Stomach (tissue), 9 donors: ENCODE measurements around the gene FAM107B. TPM values are rescaled to one million over a fixed set of nuclear protein-coding genes. Genes with fewer than 3 reads are reported as not detected.

Experiments used
- DNase-seq, 2 donors: peaks; one replicate each; pipeline versions ENCODE4 v3.0.0 to v3.0.0-alpha.2; 2013 to 2019
- H3K27ac ChIP-seq, 5 donors: fragments of 200-600 bp in 4 of 5; sonication (generic) in 4 of 5; one replicate each; pipeline ENCODE4 v1.5.1; 2013 to 2019; ENCODE audit warnings: mild to moderate bottlenecking in 1 of 5, moderate library complexity in 1 of 5
- H3K27me3 ChIP-seq, 3 donors: fragments of 200-600 bp; sonication (generic); one replicate each; pipeline ENCODE4 v1.5.1; 2017 to 2019; ENCODE audit warnings: mixed run types in 1 of 3
- H3K36me3 ChIP-seq, 4 donors: fragments of 200-600 bp; sonication (generic); 1 replicate in 3 of 4; 2 replicates in 1 of 4; pipeline ENCODE4 v1.5.1; 2016 to 2019
- H3K4me1 ChIP-seq, 4 donors: fragments of 200-600 bp; sonication (generic); one replicate each; pipeline ENCODE4 v1.5.1; 2016 to 2019
- H3K4me3 ChIP-seq, 4 donors: fragments of 200-600 bp; sonication (generic) in 3 of 4; one replicate each; pipeline ENCODE4 v1.5.1; 2016 to 2019; ENCODE audit warnings: mild to moderate bottlenecking in 1 of 4
- H3K9me3 ChIP-seq, 4 donors: fragments of 200-600 bp; sonication (generic); one replicate each; pipeline ENCODE4 v1.5.1; 2016 to 2019
- CTCF ChIP-seq, 7 experiments: fragments of 450-650 bp in 4 of 7; fragments of 200-600 bp in 3 of 7; sonication (generic) in 3 of 7; IDR thresholded peaks; one replicate each; pipeline ENCODE4 v1.5.1; 2016 to 2019; ENCODE audit warnings: antibody characterized with exemption in 7 of 7, control low read depth in 2 of 7, mild to moderate bottlenecking in 1 of 7
- EP300 ChIP-seq: sonication (generic); formaldehyde crosslinking; IDR thresholded peaks from one replicate; pipeline ENCODE4 v1.6.1; 2017; ENCODE audit warnings: antibody characterized with exemption
- POLR2A ChIP-seq, 4 donors: fragments of 450-650 bp; IDR thresholded peaks; one replicate each; pipeline ENCODE4 v1.6.1; 2016; ENCODE audit warnings: antibody characterized with exemption in 4 of 4, control low read depth in 2 of 4, mild to moderate bottlenecking in 1 of 4, moderate library complexity in 1 of 4
- POLR2AphosphoS5 ChIP-seq, 3 donors: sonication (generic); formaldehyde crosslinking; IDR thresholded peaks; one replicate each; pipeline ENCODE4 v1.6.1; 2016; ENCODE audit warnings: antibody characterized with exemption in 3 of 3
- WGBS, 5 donors: extraction: QIAGEN DNeasy Blood & Tissue Kit in 3 of 5; methylation state at CpG; one replicate each; pipeline versions ENCODE4 v1.1.5 to v1.1.7; 2013 to 2018; 5-methylcytosine and 5-hydroxymethylcytosine counted together
- intact Hi-C: fragments of 100-400 bp; cut with DNase I; formaldehyde crosslinking; loops from one replicate; pipeline ENCODE4 v1.15.1; 2023; ENCODE audit warnings: low total_unique reads
- polyA plus RNA-seq, 3 donors: library from polyadenylated mRNA; stranded (reverse); fragments of 200-250 nt; gene quantifications; one replicate each; pipeline ENCODE4 v1.2.3, GENCODE V29; 2013
- total RNA-seq, 5 donors: library from RNA; depleted of rRNA; stranded (reverse); fragments of >200 nt; gene quantifications; one replicate each; pipeline versions ENCODE4 v1.1.0 to v1.2.3, GENCODE V29; 2014 to 2016
- donor health status: healthy with polysubstance abuse.
- donor health status: Bipolar disorder and iron deficiency.
- donor health status: healthy.

The FAM107B gene
- total and polyA plus RNA-seq, 8 donors = 18.7 to 397 (median 160) TPM

GRCh38 chr10:14584661-14585060, 190.0 kb downstream of the FAM107B start:
- TF ChIP-seq POLR2AphosphoS5 (IDR thresholded peaks at IDR 0.05) (no peak), EP300 (no peak), CTCF (IDR thresholded peaks at IDR 0.05) (no peak), POLR2A (IDR thresholded peaks at IDR 0.05) (no peak)
- H3K27ac ChIP-seq = peak overlapping the region; percentile 22 to 90 (median 81)
- DNase-seq = peak in 1 of 2 donors; percentile 59
- H3K9me3 ChIP-seq = no peaks in the 10 kb centered on the region
- 40 to 61% (median 52%) methylated on average over 3 of the region's 3 CpGs for WGBS, 5 donors
- H3K36me3 ChIP-seq = peaks cover 0 to 14% (median 0%) of the 10 kb centered on the region in 4 donors
- intact Hi-C loops = no loop called here
- H3K27me3 ChIP-seq = no peaks in the 10 kb centered on the region
- no peak overlapping the region for H3K4me3 ChIP-seq
- H3K4me1 ChIP-seq = peaks cover 78 to 99% (median 83%) of the 10 kb centered on the region in 4 donors

GRCh38 chr10:14583967-14584366, 190.7 kb downstream of the FAM107B start:
- peaks cover 0 to 14% (median 0%) of the 10 kb centered on the region in 4 donors for H3K36me3 ChIP-seq
- no peak for DNase-seq
- TF ChIP-seq EP300 (no peak), CTCF (IDR thresholded peaks at IDR 0.05) (no peak), POLR2AphosphoS5 (IDR thresholded peaks at IDR 0.05) (no peak), POLR2A (IDR thresholded peaks at IDR 0.05) (no peak)
- no peaks in the 10 kb centered on the region for H3K27me3 ChIP-seq
- H3K4me3 ChIP-seq = no peak overlapping the region
- intact Hi-C loops = no loop called here
- peak overlapping the region; percentile 22 to 90 (median 81) for H3K27ac ChIP-seq
- peaks cover 84 to 99% (median 89%) of the 10 kb centered on the region in 4 donors for H3K4me1 ChIP-seq
- H3K9me3 ChIP-seq = no peaks in the 10 kb centered on the region
- 82 to 93% (median 83%) methylated on average over 4 of the region's 4 CpGs for WGBS, 5 donors

- no peaks in the 10 kb centered on the region for H3K9me3 ChIP-seq
- H3K36me3 ChIP-seq = peaks cover 0 to 14% (median 0%) of the 10 kb centered on the region in 4 donors
- TF ChIP-seq POLR2A (IDR thresholded peaks at IDR 0.05) = no peak
- peak in 1 of 3 donors; percentile 46 for TF ChIP-seq POLR2AphosphoS5 (IDR thresholded peaks at IDR 0.05)
- 53 to 68% (median 63%) methylated on average over 11 of the region's 11 CpGs for WGBS, 5 donors
- intact Hi-C loops = no loop called here
- peak overlapping the region; percentile 22 to 90 (median 81) for H3K27ac ChIP-seq
- peak; percentile 52 to 71 for DNase-seq
- H3K4me1 ChIP-seq = peaks cover 83 to 99% (median 89%) of the 10 kb centered on the region in 4 donors
- H3K4me3 ChIP-seq = no peak overlapping the region
- no peaks in the 10 kb centered on the region for H3K27me3 ChIP-seq
Observed at GRCh38 chr10:14583252-14583651, 191.4 kb downstream of the FAM107B start.

GRCh38 chr10:14581553-14582321, 193.0 kb downstream of the FAM107B start:
- TF ChIP-seq POLR2AphosphoS5 (IDR thresholded peaks at IDR 0.05) (no peak), EP300 (no peak), CTCF (IDR thresholded peaks at IDR 0.05) (no peak), POLR2A (IDR thresholded peaks at IDR 0.05) (no peak)
- 79 to 87% (median 84%) methylated on average over 7 of the region's 7 CpGs for WGBS, 5 donors

More at GRCh38 chr10:14581553-14582321, 193.0 kb downstream of the FAM107B start:
- Histone ChIP-seq H3K9me3 (no peaks in the 10 kb centered on the region), H3K27me3 (no peaks in the 10 kb centered on the region), H3K4me3 (no peak overlapping the region), H3K4me1 (peaks cover 82 to 99% (median 89%) of the 10 kb centered on the region in 4 donors), H3K36me3 (peaks cover 0 to 14% (median 0%) of the 10 kb centered on the region in 4 donors), H3K27ac (peak overlapping the region; percentile 6 to 90 (median 81))
- DNase-seq = peak in 1 of 2 donors; percentile 51
- intact Hi-C loops = no loop called here
